AG09309 (cell line): ENCODE measurements around the gene BAZ1A.

ENCODE experiments used
- DNase-seq: peaks from one replicate; pipeline ENCODE4 v3.0.0-alpha.2; 2010; ENCODE audit warnings: low read depth
- H3K4me3 ChIP-seq: 2 replicates; pipeline ENCODE4 v1.5.1; 2011; ENCODE audit warnings: mild to moderate bottlenecking, low read depth, low read length, moderate library complexity; ENCODE audit not compliant: control insufficient read depth
- TF ChIP-seq, protein P1 (sequence below): IDR thresholded peaks from 2 replicates; pipeline ENCODE4 v1.5.1; 2011; ENCODE audit warnings: mild to moderate bottlenecking, low read depth, low read length, inconsistent platforms; ENCODE audit not compliant: insufficient read depth, control insufficient read depth; ENCODE audit errors: missing control alignments

The BAZ1A gene

DNA sequence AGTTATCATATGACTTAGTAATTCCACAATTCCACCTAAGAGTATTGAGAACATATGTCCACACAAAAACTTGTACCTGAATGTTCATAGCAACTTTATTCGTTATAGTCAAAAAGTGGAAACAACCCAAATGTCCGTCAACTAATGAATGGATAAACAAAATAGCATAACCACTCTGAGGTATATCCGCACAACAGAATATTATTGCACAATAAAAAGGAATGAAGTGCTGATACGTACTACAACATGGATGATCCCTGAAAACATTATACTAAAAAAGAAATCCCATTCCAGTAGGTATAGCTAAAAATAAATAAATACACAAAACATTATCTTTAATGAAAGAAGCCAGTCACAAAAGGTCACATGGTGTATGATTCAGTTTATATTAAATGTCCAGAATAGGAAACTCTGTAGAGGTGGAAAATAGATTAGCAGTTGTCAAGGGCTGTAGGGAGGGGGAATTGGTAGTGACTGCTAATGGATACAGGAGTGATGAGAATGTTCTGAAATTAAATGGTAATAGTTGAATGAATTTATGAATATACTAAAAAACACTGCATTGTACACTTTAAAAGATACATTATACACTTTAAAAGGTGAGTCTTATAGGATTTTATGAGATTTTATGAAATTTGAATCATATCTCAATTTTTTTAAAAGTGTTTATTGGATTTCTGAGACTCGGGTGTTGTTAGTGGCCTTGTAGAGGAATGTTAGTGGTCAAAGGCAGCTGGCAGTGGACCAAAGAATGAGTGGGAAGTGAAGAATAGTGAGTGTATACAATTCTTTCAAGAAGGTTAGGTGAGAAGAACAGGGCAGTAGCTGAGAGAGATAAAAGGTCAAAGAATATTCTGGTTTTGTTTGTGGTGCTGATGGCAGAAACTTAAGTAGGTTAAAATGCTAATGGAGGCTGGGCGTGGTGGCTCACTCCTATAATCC lies 36.3 kb upstream of the BAZ1A start:
- TF ChIP-seq, protein P1, sequence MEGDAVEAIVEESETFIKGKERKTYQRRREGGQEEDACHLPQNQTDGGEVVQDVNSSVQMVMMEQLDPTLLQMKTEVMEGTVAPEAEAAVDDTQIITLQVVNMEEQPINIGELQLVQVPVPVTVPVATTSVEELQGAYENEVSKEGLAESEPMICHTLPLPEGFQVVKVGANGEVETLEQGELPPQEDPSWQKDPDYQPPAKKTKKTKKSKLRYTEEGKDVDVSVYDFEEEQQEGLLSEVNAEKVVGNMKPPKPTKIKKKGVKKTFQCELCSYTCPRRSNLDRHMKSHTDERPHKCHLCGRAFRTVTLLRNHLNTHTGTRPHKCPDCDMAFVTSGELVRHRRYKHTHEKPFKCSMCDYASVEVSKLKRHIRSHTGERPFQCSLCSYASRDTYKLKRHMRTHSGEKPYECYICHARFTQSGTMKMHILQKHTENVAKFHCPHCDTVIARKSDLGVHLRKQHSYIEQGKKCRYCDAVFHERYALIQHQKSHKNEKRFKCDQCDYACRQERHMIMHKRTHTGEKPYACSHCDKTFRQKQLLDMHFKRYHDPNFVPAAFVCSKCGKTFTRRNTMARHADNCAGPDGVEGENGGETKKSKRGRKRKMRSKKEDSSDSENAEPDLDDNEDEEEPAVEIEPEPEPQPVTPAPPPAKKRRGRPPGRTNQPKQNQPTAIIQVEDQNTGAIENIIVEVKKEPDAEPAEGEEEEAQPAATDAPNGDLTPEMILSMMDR, result no peak
- H3K4me3 ChIP-seq, result no peak overlapping the region
- no peak for DNase-seq

DNA sequence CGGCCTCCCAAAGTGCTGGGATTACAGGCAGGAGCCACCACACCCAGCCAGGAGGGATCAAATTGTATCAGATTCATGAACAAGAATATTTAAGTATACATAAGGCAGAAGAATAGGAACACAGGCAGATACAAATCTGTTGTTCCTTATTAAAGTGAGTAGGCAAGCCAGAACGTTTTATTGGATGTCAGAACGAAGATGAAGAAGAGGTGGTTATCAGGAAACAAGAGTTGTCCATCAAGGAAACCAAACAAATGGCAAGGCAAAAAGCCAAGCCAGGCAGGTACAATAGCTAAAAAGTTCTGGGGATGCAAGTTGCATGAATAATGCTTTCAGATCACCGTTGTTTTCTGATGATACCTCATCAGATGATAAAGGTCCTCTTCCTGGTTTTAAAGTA lies 31.1 kb upstream of the BAZ1A start:
- DNase-seq, result no peak
- TF ChIP-seq, protein P1, result no peak
- H3K4me3 ChIP-seq, result no peak overlapping the region

DNA sequence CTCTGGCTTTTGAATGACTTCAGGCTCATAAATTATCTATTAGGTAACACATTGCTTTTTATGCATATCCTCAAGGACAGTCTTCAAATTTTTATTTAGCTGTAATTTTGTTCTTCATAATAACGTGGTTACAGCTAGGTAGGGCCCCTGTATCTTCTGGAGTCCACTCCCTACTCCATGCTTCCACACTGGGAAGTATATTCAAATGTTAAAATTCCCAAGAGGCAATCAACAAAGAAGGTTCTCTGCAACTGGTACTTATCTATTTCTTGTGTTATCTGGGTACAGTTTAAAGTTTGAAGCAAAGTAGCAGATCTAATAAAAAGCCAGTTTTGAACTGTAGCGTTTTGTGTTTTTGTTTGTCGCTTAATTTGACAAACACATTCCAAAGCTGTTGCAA lies 20.1 kb upstream of the BAZ1A start:
- no peak overlapping the region for H3K4me3 ChIP-seq
- TF ChIP-seq, protein P1, result no peak
- DNase-seq, result no peak

DNA sequence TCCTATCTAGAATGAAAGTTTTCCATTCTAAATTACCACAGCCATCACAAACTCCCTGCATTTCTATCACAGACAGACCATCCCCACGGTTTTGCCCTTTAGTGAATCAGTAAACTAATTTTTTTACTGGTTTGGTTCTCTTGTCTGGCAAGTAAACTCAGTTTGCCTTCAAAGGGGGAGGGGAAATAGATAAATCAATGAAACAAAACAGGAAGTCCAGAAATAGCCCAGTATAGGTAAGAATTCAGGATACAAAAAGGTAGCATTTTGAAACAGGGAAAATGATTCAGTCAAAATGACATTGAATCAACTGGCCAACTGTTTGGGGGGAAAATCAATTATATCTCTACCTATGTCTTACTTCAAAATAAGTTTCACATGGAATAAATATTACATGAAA lies 15.8 kb upstream of the BAZ1A start:
- TF ChIP-seq, protein P1, result no peak
- DNase-seq, result no peak
- no peak overlapping the region for H3K4me3 ChIP-seq

DNA sequence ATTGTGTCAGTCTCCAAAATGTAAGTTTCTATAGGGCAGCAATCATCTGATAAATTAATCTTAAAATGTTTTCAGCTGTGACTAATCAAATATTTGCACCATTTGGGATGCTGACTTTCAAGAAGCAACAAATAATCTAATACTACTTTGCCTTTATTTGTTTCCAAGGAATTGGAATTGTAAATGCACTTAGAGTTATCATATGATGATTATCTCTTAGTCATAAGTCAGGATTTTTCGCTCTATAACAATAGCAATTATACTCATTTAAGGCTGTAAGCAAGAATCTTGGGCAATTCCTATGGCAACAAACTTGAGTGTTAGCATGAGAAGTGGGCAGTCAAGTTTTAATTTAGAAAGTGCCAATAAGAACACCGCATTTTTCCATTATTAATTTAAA lies 13.0 kb upstream of the BAZ1A start:
- TF ChIP-seq, protein P1, result no peak
- no peak overlapping the region for H3K4me3 ChIP-seq
- DNase-seq, result no peak

DNA sequence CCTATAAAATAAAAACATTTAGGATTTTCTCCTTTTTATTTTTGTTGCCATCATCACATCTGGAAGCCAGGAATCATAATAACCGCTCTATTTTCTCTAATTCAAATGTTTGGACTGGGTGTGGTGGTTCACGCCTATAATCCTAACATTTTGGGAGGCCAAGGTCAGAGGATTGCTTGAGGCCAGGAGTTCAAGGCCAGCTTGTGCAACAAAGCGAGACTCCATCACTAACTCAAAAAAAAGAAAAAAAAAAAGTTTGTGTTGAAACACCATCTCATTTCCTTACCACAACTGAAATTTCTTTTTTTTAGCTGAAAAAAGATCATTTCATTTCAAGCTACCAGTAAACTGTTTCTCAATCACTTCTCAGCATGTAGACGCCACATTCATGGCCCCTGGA lies 8.8 kb upstream of the BAZ1A start:
- DNase-seq, result no peak
- no peak overlapping the region for H3K4me3 ChIP-seq
- TF ChIP-seq, protein P1, result no peak
